ENCODE results near the gene TGFBR1.

The TGFBR1 gene

GRCh38 chr9:99104459-99105151 is at the start of gene TGFBR1 (continued):
- no peak for TF ChIP-seq ZNF544 (tag by site-specific recombination; IDR thresholded peaks at IDR 0.05)
- TF ChIP-seq ZSCAN30 (tag by site-specific recombination; IDR thresholded peaks at IDR 0.05) = peak; percentile 24; the same call in 1 of the 2 replicates
- peak; percentile 80 for TF ChIP-seq PRDM10 (tag by site-specific recombination; IDR thresholded peaks at IDR 0.05)
- no peak for TF ChIP-seq PRDM2 (tag by site-specific recombination; IDR thresholded peaks at IDR 0.05; ENCODE audit: borderline replicate concordance)
- TF ChIP-seq ZNF112 (tag by site-specific recombination; IDR thresholded peaks at IDR 0.05) = no peak
- no peak for TF ChIP-seq ZNF366 (tag by site-specific recombination; conservative IDR thresholded peaks at IDR 0.05)
- TF ChIP-seq HOXA7 (CRISPR knock-in tag; IDR thresholded peaks at IDR 0.05; ENCODE audit: borderline replicate concordance) = no peak
- TF ChIP-seq ZBTB26 (tag by site-specific recombination; optimal IDR thresholded peaks at IDR 0.05) = peak; percentile 33
- TF ChIP-seq HOXD13 (CRISPR knock-in tag; IDR thresholded peaks at IDR 0.05; ENCODE audit: borderline replicate concordance) = no peak
- TF ChIP-seq ZNF280D (tag by site-specific recombination; IDR thresholded peaks at IDR 0.05) = no peak
- TF ChIP-seq GLIS2 (tag by site-specific recombination; IDR thresholded peaks at IDR 0.05) = peak; percentile 74
- no peak for TF ChIP-seq KLF16 (tag by site-specific recombination; IDR thresholded peaks at IDR 0.05)
- TF ChIP-seq ZFP41 (tag by site-specific recombination; IDR thresholded peaks at IDR 0.05; ENCODE audit: borderline replicate concordance) = no peak
- TF ChIP-seq PATZ1 (tag by site-specific recombination; IDR thresholded peaks at IDR 0.05) = peak; percentile 59
- no peak for TF ChIP-seq MZF1 (tag by site-specific recombination; IDR thresholded peaks at IDR 0.05; ENCODE audit: borderline replicate concordance)
- TF ChIP-seq ZNF629 (tag by site-specific recombination; IDR thresholded peaks at IDR 0.05) = no peak
- no peak for TF ChIP-seq ZNF488 (tag by site-specific recombination; IDR thresholded peaks at IDR 0.05)
- no peak for TF ChIP-seq HOXC10 (CRISPR knock-in tag; IDR thresholded peaks at IDR 0.05)
- TF ChIP-seq ZSCAN5A (tag by site-specific recombination; IDR thresholded peaks at IDR 0.05) = no peak

All from HEK293 (cell line).